Sigmoid colon (tissue), 7 donors: ENCODE results near the gene TMEM184C. TPM values are rescaled to one million over a fixed set of nuclear protein-coding genes. Genes with fewer than 3 reads are reported as not detected.

Experiments
- DNase-seq: peaks from one replicate; pipeline ENCODE4 v3.0.0-alpha.2; 2019
- H3K27ac ChIP-seq, 4 donors: fragments of 200-600 bp; sonication (generic); one replicate each; pipeline ENCODE4 v1.5.1; 2016 to 2019; ENCODE audit warnings: mild to moderate bottlenecking in 1 of 4
- H3K27me3 ChIP-seq, 3 donors: fragments of 200-600 bp; sonication (generic); one replicate each; pipeline ENCODE4 v1.5.1; 2019; ENCODE audit warnings: mild to moderate bottlenecking in 1 of 3
- H3K36me3 ChIP-seq, 4 donors: fragments of 200-600 bp; sonication (generic); one replicate each; pipeline ENCODE4 v1.5.1; 2016 to 2019
- H3K4me1 ChIP-seq, 4 donors: fragments of 200-600 bp; sonication (generic); one replicate each; pipeline ENCODE4 v1.5.1; 2017 to 2019
- H3K4me3 ChIP-seq, 4 donors: fragments of 200-600 bp; sonication (generic); one replicate each; pipeline ENCODE4 v1.5.1; 2017 to 2019; ENCODE audit warnings: mild to moderate bottlenecking in 2 of 4, moderate library complexity in 1 of 4
- H3K9me3 ChIP-seq, 4 donors: fragments of 200-600 bp in 3 of 4; sonication (generic) in 3 of 4; one replicate each; pipeline versions ENCODE4 v1.5.1 to v1.6.1; 2013 to 2019
- EP300 ChIP-seq, 4 donors: sonication (generic); formaldehyde crosslinking; IDR thresholded peaks; one replicate each; pipeline ENCODE4 v1.6.1; 2017; ENCODE audit warnings: antibody characterized with exemption in 4 of 4
- POLR2A ChIP-seq, 2 donors: fragments of 450-650 bp; IDR thresholded peaks; one replicate each; pipeline ENCODE4 v1.6.1; 2016; ENCODE audit warnings: antibody characterized with exemption in 2 of 2, mild to moderate bottlenecking in 2 of 2, moderate library complexity in 2 of 2
- POLR2AphosphoS5 ChIP-seq, 4 donors: sonication (generic); formaldehyde crosslinking; IDR thresholded peaks; one replicate each; pipeline ENCODE4 v1.6.1; 2017; ENCODE audit warnings: antibody characterized with exemption in 4 of 4
- WGBS, 2 donors: extraction: QIAGEN DNeasy Blood & Tissue Kit; methylation state at CpG; one replicate each; pipeline ENCODE4 v1.1.7; 2013; 5-methylcytosine and 5-hydroxymethylcytosine counted together
- intact Hi-C: fragments of 100-400 bp; cut with DNase I; formaldehyde crosslinking; loops from one replicate; pipeline ENCODE4 v1.15.1; 2023
- polyA plus RNA-seq, 3 donors: library from polyadenylated mRNA; stranded (reverse); fragments of 200-250 nt; gene quantifications; one replicate each; pipeline ENCODE4 v1.2.3, GENCODE V29; 2013
- total RNA-seq, 4 donors: library from RNA; depleted of rRNA; stranded (reverse); fragments of >200 nt; gene quantifications; one replicate each; pipeline ENCODE4 v1.1.0, GENCODE V29; 2016
- TF ChIP-seq, protein P1 (sequence below), 4 experiments: fragments of 450-650 bp in 3 of 4; fragments of 200-600 bp in 1 of 4; IDR thresholded peaks; one replicate each; pipeline ENCODE4 v1.5.1; 2016 to 2019; ENCODE audit warnings: antibody characterized with exemption in 4 of 4, mild to moderate bottlenecking in 3 of 4, moderate library complexity in 2 of 4
- donor health status: healthy with polysubstance abuse.
- donor health status: Bipolar disorder and iron deficiency.
- donor health status: healthy.

TMEM184C gene
- total and polyA plus RNA-seq, 7 donors = 6.0 to 23.8 (median 12.2) TPM

GRCh38 chr4:147610686-147611085 lies 6.5 kb upstream of the TMEM184C start:
- H3K27me3 ChIP-seq = no peaks in the 10 kb centered on the region
- no peak overlapping the region for H3K4me3 ChIP-seq
- H3K4me1 ChIP-seq = no peaks in the 10 kb centered on the region
- no peak for DNase-seq
- no peak overlapping the region for H3K27ac ChIP-seq
- H3K36me3 ChIP-seq = no peaks in the 10 kb centered on the region
- intact Hi-C loops = no loop called here
- WGBS, 2 donors = 94 to 95% methylated on average over 1 of the region's 1 CpG
- TF ChIP-seq EP300 (IDR thresholded peaks at IDR 0.05) (no peak), POLR2A (IDR thresholded peaks at IDR 0.05) (no peak), POLR2AphosphoS5 (IDR thresholded peaks at IDR 0.05) (no peak)
- TF ChIP-seq, protein P1, sequence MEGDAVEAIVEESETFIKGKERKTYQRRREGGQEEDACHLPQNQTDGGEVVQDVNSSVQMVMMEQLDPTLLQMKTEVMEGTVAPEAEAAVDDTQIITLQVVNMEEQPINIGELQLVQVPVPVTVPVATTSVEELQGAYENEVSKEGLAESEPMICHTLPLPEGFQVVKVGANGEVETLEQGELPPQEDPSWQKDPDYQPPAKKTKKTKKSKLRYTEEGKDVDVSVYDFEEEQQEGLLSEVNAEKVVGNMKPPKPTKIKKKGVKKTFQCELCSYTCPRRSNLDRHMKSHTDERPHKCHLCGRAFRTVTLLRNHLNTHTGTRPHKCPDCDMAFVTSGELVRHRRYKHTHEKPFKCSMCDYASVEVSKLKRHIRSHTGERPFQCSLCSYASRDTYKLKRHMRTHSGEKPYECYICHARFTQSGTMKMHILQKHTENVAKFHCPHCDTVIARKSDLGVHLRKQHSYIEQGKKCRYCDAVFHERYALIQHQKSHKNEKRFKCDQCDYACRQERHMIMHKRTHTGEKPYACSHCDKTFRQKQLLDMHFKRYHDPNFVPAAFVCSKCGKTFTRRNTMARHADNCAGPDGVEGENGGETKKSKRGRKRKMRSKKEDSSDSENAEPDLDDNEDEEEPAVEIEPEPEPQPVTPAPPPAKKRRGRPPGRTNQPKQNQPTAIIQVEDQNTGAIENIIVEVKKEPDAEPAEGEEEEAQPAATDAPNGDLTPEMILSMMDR (IDR thresholded peaks at IDR 0.05) = no peak
- H3K9me3 ChIP-seq = no peaks in the 10 kb centered on the region

GRCh38 chr4:147616849-147617172 lies 386 bp upstream of the TMEM184C start:
- no peak for DNase-seq
- Histone ChIP-seq H3K27me3 (no peaks in the 10 kb centered on the region), H3K36me3 (peaks cover 0 to 3% (median 0%) of the 10 kb centered on the region in 4 donors), H3K4me1 (peaks cover 0 to 41% (median 37%) of the 10 kb centered on the region in 4 donors), H3K4me3 (peak overlapping the region; percentile 64 to 78 (median 68)), H3K27ac (peak overlapping the region; percentile 70 to 82 (median 80)), H3K9me3 (no peaks in the 10 kb centered on the region)
- TF ChIP-seq POLR2AphosphoS5 (IDR thresholded peaks at IDR 0.05) = no peak
- TF ChIP-seq EP300 (IDR thresholded peaks at IDR 0.05) = peak in 1 of 4 donors; percentile 22
- TF ChIP-seq, protein P1 (IDR thresholded peaks at IDR 0.05) = no peak
- no peak for TF ChIP-seq POLR2A (IDR thresholded peaks at IDR 0.05)
- intact Hi-C loops = loop anchor here (5.0 kb wide), 1 partner anchor 250 kb away; no protein-coding TSS in a partner anchor
- WGBS, 2 donors = 29 to 32% methylated on average over 6 of the region's 6 CpGs

DNA sequence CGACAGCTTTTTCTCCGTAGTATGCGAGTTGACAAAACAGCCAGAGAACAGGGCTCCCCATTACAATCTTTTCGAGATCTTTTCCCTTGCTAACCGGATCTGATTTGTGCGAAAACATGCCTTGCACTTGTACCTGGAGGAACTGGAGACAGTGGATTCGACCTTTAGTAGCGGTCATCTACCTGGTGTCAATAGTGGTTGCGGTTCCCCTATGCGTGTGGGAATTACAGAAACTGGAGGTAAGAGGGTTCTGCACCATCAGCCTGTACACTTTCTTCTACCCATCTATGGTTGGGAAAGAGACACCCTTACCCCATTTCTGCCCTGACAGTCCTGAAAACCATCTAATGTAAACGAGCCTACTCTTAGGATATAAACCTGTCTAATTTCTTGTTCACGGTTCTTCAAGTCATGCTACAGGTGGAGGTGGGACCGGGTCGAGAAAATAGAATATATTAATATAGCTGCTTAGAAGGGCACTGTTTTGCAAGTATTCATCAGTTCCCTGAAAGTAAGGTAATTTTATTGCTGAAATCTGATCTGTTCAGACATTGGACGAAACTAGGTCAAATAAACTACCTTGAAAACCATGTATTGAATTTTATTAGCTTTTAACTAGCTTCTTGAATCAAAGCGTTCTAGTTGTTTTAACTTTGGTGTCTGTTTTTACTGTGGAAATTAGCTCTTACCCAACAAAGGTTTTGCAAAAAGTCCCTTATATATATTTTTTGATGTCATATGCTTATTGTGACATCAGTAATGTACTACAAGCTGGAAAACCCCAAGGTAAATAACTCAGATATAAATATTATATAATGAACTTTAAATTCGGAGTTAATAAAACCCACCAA lies 869 bp downstream of the TMEM184C start:
- H3K27ac ChIP-seq = peak overlapping the region; percentile 70 to 82 (median 80)
- WGBS, 2 donors = 4 to 11% methylated on average over 17 of the region's 17 CpGs
- peaks cover 0 to 7% (median 2%) of the 10 kb centered on the region in 4 donors for H3K36me3 ChIP-seq
- H3K9me3 ChIP-seq = no peaks in the 10 kb centered on the region
- DNase-seq = no peak
- intact Hi-C loops = loop anchor here (5.0 kb wide), 1 partner anchor 249 kb away; no protein-coding TSS in a partner anchor
- H3K4me3 ChIP-seq = peak overlapping the region; percentile 64 to 78 (median 68)
- H3K4me1 ChIP-seq = peaks cover 0 to 45% (median 39%) of the 10 kb centered on the region in 4 donors
- H3K27me3 ChIP-seq = no peaks in the 10 kb centered on the region
- TF ChIP-seq POLR2A (IDR thresholded peaks at IDR 0.05) (no peak), EP300 (IDR thresholded peaks at IDR 0.05) (no peak), POLR2AphosphoS5 (IDR thresholded peaks at IDR 0.05) (no peak)
- TF ChIP-seq, protein P1 (IDR thresholded peaks at IDR 0.05) = no peak

DNA sequence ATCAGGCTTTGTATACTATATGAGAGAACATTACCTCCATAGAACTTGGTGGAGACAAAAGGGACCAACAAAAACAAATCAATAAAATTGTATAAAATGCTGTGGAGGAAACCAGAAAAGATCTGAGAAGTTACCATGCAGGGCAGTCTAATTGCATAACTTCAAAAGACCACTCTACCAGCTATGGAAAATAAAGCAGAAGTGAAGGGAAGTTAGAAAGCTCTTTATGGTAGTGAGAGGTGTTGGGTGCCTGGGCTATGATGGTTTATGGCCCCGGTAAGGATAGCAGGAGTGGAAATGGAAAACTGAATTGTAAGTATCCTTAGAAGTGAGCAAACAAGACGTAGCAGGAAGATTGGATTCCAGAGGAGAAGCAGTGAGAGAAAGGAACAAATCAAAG lies 3.1 kb downstream of the TMEM184C start:
- H3K4me1 ChIP-seq = peaks cover 0 to 45% (median 39%) of the 10 kb centered on the region in 4 donors
- intact Hi-C loops = no loop called here

More for the DNA sequence above, 3.1 kb downstream of the TMEM184C start:
- no peak for DNase-seq
- WGBS, 2 donors = 41 to 64% methylated on average over 2 of the region's 2 CpGs
- Histone ChIP-seq H3K27ac (no peak overlapping the region), H3K9me3 (no peaks in the 10 kb centered on the region), H3K4me3 (no peak overlapping the region), H3K36me3 (peaks cover 0 to 28% (median 6%) of the 10 kb centered on the region in 4 donors), H3K27me3 (no peaks in the 10 kb centered on the region)
- TF ChIP-seq POLR2AphosphoS5 (IDR thresholded peaks at IDR 0.05) = no peak
- TF ChIP-seq POLR2A (IDR thresholded peaks at IDR 0.05) = no peak
- TF ChIP-seq, protein P1 (IDR thresholded peaks at IDR 0.05) = no peak
- no peak for TF ChIP-seq EP300 (IDR thresholded peaks at IDR 0.05)
